GM13977 (cell line): ENCODE data around the gene LRRC4C.

Experiments used
- DNase-seq: peaks from one replicate; pipeline ENCODE4 v3.0.0; 2012; ENCODE audit warnings: low spot score
- CTCF ChIP-seq: IDR thresholded peaks from 2 replicates; pipeline ENCODE4 v1.5.1; 2012; ENCODE audit warnings: mild to moderate bottlenecking, control low read depth; ENCODE audit not compliant: insufficient read depth; ENCODE audit errors: extremely low read depth, missing control alignments
- in situ Hi-C: fragments of 300-500 bp; cut with MboI; formaldehyde crosslinking; loops from one replicate; pipeline ENCODE4 v1.12.0; 2022; ENCODE audit warnings: low sequenced_read_pairs, low pct_unique_long_range_greater_than_20kb, mixed read lengths, inconsistent platforms; ENCODE audit not compliant: unreplicated experiment

Gene LRRC4C

GRCh38 chr11:40240284-40240683 lies 1219.2 kb downstream of the LRRC4C start:
- no peak for TF ChIP-seq CTCF
- in situ Hi-C loops, result no loop called here
- DNase-seq, result no peak

- DNase-seq, result no peak
- in situ Hi-C loops, result no loop called here
- no peak for TF ChIP-seq CTCF
Observed at GRCh38 chr11:40236526-40236925, 1222.9 kb downstream of the LRRC4C start.

GRCh38 chr11:40235841-40236240 lies 1223.6 kb downstream of the LRRC4C start:
- TF ChIP-seq CTCF, result no peak
- DNase-seq, result no peak
- in situ Hi-C loops, result no loop called here

GRCh38 chr11:40230821-40231220 lies 1228.6 kb downstream of the LRRC4C start:
- DNase-seq, result no peak
- TF ChIP-seq CTCF, result no peak
- in situ Hi-C loops, result no loop called here

GRCh38 chr11:40228662-40229061 lies 1230.8 kb downstream of the LRRC4C start:
- no peak for DNase-seq
- TF ChIP-seq CTCF, result no peak
- in situ Hi-C loops, result no loop called here

- no peak for DNase-seq
- in situ Hi-C loops, result no loop called here
- no peak for TF ChIP-seq CTCF
Observed at GRCh38 chr11:40227730-40228129, 1231.7 kb downstream of the LRRC4C start.

GRCh38 chr11:40226654-40227053 lies 1232.8 kb downstream of the LRRC4C start:
- DNase-seq, result no peak

More at GRCh38 chr11:40226654-40227053, 1232.8 kb downstream of the LRRC4C start:
- TF ChIP-seq CTCF, result no peak
- in situ Hi-C loops, result no loop called here
